Caco-2 (cell line): Measurements from ENCODE around the gene NEDD4L. TPM values are rescaled to one million over a fixed set of nuclear protein-coding genes. Genes with fewer than 3 reads are reported as not detected.

Experiments
- BruUV-seq: library from RNA; stranded (reverse); fragments of 400-500 nt; replicated peaks from 2 replicates; lab custom pipeline; 2021; lab: Mats Ljungman, UMichigan
- CTCF ChIA-PET: fragments of 300-600 bp; sonication (Branson Sonifier 250); formaldehyde crosslinking; loops from one replicate; lab custom pipeline; 2022; ENCODE audit warnings: antibody characterized with exemption; lab: Charles Lee
- POLR2A ChIA-PET: fragments of 300-600 bp; sonication (Branson Sonifier 250); formaldehyde crosslinking; loops from one replicate; lab custom pipeline; 2022; ENCODE audit warnings: antibody characterized with exemption; lab: Charles Lee
- DNase-seq, 2 experiments: peaks; one replicate each; pipeline versions ENCODE4 v3.0.0 to v3.0.0-alpha.2; 2020 to 2022
- H3K27me3 ChIP-seq: replicated peaks from 2 replicates; pipeline ENCODE4 v1.6.0; 2011; ENCODE audit warnings: low read length; ENCODE audit not compliant: control insufficient read depth, insufficient read depth
- H3K36me3 ChIP-seq: 2 replicates; pipeline ENCODE4 v1.5.1; 2011; ENCODE audit warnings: low read length; ENCODE audit not compliant: control insufficient read depth, insufficient read depth
- H3K4me1 ChIP-seq: fragments of 250-450 bp; sonication (Bioruptor Pico); 2 replicates; pipeline ENCODE4 v1.5.1; 2020; ENCODE audit warnings: mild to moderate bottlenecking
- H3K4me3 ChIP-seq: 2 replicates; pipeline ENCODE4 v1.5.1; 2011; ENCODE audit warnings: low read depth, mild to moderate bottlenecking, control low read depth, low read length
- H3K9me3 ChIP-seq: fragments of 250-450 bp; sonication (Bioruptor Pico); 2 replicates; pipeline ENCODE4 v1.5.1; 2020; ENCODE audit warnings: mild to moderate bottlenecking, moderate library complexity
- H3K27ac Mint-ChIP-seq: one replicate; pipeline ENCODE4 v1.8.0; 2022; ENCODE audit warnings: mixed read lengths; ENCODE audit not compliant: unreplicated experiment
- H3K27me3 Mint-ChIP-seq: one replicate; pipeline ENCODE4 v1.8.0; 2022; ENCODE audit warnings: mixed read lengths; ENCODE audit not compliant: insufficient read depth, unreplicated experiment
- H3K36me3 Mint-ChIP-seq: one replicate; pipeline ENCODE4 v1.8.0; 2022; ENCODE audit warnings: mild to moderate bottlenecking, mixed read lengths; ENCODE audit not compliant: insufficient read depth, unreplicated experiment
- H3K4me1 Mint-ChIP-seq: one replicate; pipeline ENCODE4 v1.8.0; 2022; ENCODE audit warnings: low read depth, mixed read lengths; ENCODE audit not compliant: unreplicated experiment
- H3K4me3 Mint-ChIP-seq: one replicate; pipeline ENCODE4 v1.8.0; 2022; ENCODE audit warnings: mild to moderate bottlenecking, moderate library complexity, mixed read lengths; ENCODE audit not compliant: unreplicated experiment
- H3K9me3 Mint-ChIP-seq: one replicate; pipeline ENCODE4 v1.8.0; 2022; ENCODE audit warnings: mixed read lengths; ENCODE audit not compliant: unreplicated experiment
- intact Hi-C: fragments of 100-400 bp; cut with micrococcal nuclease; formaldehyde crosslinking; loops from one replicate; pipeline ENCODE4 v1.10.0; 2022; ENCODE audit not compliant: unreplicated experiment
- total RNA-seq: library from RNA; stranded (reverse); gene quantifications from 2 replicates; pipeline ENCODE4 v1.2.3, GENCODE V29; 2022
- TF ChIP-seq, protein P1 (sequence below), 2 experiments: fragments of 200-600 bp in 1 of 2; IDR thresholded peaks; 1 replicate in 1 of 2; 2 replicates in 1 of 2; pipeline versions ENCODE4 v1.5.1 to v1.8.0; 2011 to 2022; ENCODE audit warnings: antibody characterized with exemption in 1 of 2, control low read depth in 1 of 2, inconsistent platforms in 1 of 2, low read depth in 1 of 2, low read length in 1 of 2, mild to moderate bottlenecking in 1 of 2, moderate library complexity in 1 of 2; ENCODE audit not compliant: insufficient read depth in 1 of 2, severe bottlenecking in 1 of 2, unreplicated experiment in 1 of 2

NEDD4L gene
- total RNA-seq, 1 experiment from 2014 or later, result 85.4 TPM

DNA sequence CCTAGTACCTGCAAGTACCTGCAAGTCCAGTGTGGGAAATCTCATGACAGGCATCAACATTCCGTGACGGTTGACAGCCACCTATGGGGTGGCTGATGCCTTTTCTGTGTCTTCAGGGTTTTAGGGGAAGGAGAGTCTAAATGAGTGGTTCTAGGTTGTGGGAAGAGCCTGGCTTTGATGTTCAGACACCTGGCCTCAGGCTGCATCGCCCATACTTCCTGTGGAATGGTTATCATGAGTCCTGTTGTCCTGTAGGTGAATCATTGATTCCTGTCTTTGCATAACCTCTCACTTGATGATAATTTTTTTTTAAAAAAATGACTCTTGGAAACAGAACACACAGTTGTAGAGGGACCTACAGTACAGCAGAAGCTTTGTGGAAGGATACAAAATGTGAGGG is 108.9 kb downstream of the NEDD4L start:
- BruUV-seq, result no TSS peak
- Histone ChIP-seq H3K27me3 (no peaks in the 10 kb centered on the region), H3K9me3 (no peaks in the 10 kb centered on the region), H3K4me3 (no peak overlapping the region), H3K36me3 (no peaks in the 10 kb centered on the region), H3K4me1 (no peaks in the 10 kb centered on the region; the same call in 1 of the 2 replicates)
- peaks cover 21% of the 10 kb centered on the region for H3K4me1 Mint-ChIP-seq
- CTCF ChIA-PET, result no interaction called here
- no peak for DNase-seq
- TF ChIP-seq, protein P1, sequence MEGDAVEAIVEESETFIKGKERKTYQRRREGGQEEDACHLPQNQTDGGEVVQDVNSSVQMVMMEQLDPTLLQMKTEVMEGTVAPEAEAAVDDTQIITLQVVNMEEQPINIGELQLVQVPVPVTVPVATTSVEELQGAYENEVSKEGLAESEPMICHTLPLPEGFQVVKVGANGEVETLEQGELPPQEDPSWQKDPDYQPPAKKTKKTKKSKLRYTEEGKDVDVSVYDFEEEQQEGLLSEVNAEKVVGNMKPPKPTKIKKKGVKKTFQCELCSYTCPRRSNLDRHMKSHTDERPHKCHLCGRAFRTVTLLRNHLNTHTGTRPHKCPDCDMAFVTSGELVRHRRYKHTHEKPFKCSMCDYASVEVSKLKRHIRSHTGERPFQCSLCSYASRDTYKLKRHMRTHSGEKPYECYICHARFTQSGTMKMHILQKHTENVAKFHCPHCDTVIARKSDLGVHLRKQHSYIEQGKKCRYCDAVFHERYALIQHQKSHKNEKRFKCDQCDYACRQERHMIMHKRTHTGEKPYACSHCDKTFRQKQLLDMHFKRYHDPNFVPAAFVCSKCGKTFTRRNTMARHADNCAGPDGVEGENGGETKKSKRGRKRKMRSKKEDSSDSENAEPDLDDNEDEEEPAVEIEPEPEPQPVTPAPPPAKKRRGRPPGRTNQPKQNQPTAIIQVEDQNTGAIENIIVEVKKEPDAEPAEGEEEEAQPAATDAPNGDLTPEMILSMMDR (IDR thresholded peaks at IDR 0.05; ENCODE audit: insufficient read depth in 1 of 2, low read depth in 1 of 2, low read length in 1 of 2, severe bottlenecking in 1 of 2, unreplicated experiment in 1 of 2), result no peak
- POLR2A ChIA-PET, result no interaction called here
- H3K9me3 Mint-ChIP-seq, result no peaks in the 10 kb centered on the region
- peaks cover 5% of the 10 kb centered on the region for H3K36me3 Mint-ChIP-seq
- H3K27me3 Mint-ChIP-seq, result no peaks in the 10 kb centered on the region
- intact Hi-C loops, result no loop called here
- H3K27ac Mint-ChIP-seq, result no peak overlapping the region
- no peak overlapping the region for H3K4me3 Mint-ChIP-seq

- no peak overlapping the region for H3K27ac Mint-ChIP-seq
- TF ChIP-seq, protein P1 (IDR thresholded peaks at IDR 0.05; ENCODE audit: insufficient read depth in 1 of 2, low read depth in 1 of 2, low read length in 1 of 2, severe bottlenecking in 1 of 2, unreplicated experiment in 1 of 2), result no peak
- no peaks in the 10 kb centered on the region for H3K27me3 Mint-ChIP-seq
- Histone ChIP-seq H3K4me3 (no peak overlapping the region), H3K36me3 (no peaks in the 10 kb centered on the region), H3K9me3 (no peaks in the 10 kb centered on the region), H3K4me1 (peaks cover 4% of the 10 kb centered on the region; the same call in 1 of the 2 replicates), H3K27me3 (no peaks in the 10 kb centered on the region)
- intact Hi-C loops, result no loop called here
- H3K4me1 Mint-ChIP-seq, result peaks cover 26% of the 10 kb centered on the region
- H3K9me3 Mint-ChIP-seq, result no peaks in the 10 kb centered on the region
- DNase-seq, result no peak
- CTCF ChIA-PET, result no interaction called here
- H3K4me3 Mint-ChIP-seq, result no peak overlapping the region
- POLR2A ChIA-PET, result interaction anchor here (0.6 kb wide), 1 partner anchor 251 kb away, joined by 3 read pairs; no protein-coding TSS in a partner anchor
- BruUV-seq, result no TSS peak
- peaks cover 5% of the 10 kb centered on the region for H3K36me3 Mint-ChIP-seq
Measured at GRCh38 chr18:58156516-58156915, 112.5 kb downstream of the NEDD4L start.

GRCh38 chr18:58157237-58157636 is 113.2 kb downstream of the NEDD4L start:
- Histone ChIP-seq H3K4me3 (no peak overlapping the region), H3K27me3 (no peaks in the 10 kb centered on the region), H3K36me3 (no peaks in the 10 kb centered on the region), H3K9me3 (no peaks in the 10 kb centered on the region), H3K4me1 (peaks cover 4% of the 10 kb centered on the region; the same call in 1 of the 2 replicates)
- no peak for DNase-seq
- BruUV-seq, result no TSS peak
- TF ChIP-seq, protein P1 (IDR thresholded peaks at IDR 0.05; ENCODE audit: insufficient read depth in 1 of 2, low read depth in 1 of 2, low read length in 1 of 2, severe bottlenecking in 1 of 2, unreplicated experiment in 1 of 2), result no peak
- Mint-ChIP-seq H3K27me3 (no peaks in the 10 kb centered on the region), H3K27ac (no peak overlapping the region), H3K4me1 (peaks cover 25% of the 10 kb centered on the region), H3K36me3 (peaks cover 7% of the 10 kb centered on the region), H3K9me3 (no peaks in the 10 kb centered on the region), H3K4me3 (no peak overlapping the region)
- intact Hi-C loops, result no loop called here
- ChIA-PET CTCF (no interaction called here), POLR2A (no interaction called here)
